GM12874 (cell line): ENCODE data around the gene SRSF4.

ENCODE experiments used
- CTCF ChIP-seq: IDR thresholded peaks from 2 replicates; pipeline ENCODE4 v1.5.1; 2011; ENCODE audit warnings: low read depth, mild to moderate bottlenecking, control low read depth, low read length, moderate library complexity; ENCODE audit not compliant: insufficient read depth

Gene SRSF4

GRCh38 chr1:29125788-29126187 lies 55.9 kb downstream of the SRSF4 start:
- TF ChIP-seq CTCF = no peak

GRCh38 chr1:29125237-29125641 lies 56.5 kb downstream of the SRSF4 start:
- TF ChIP-seq CTCF = no peak

GRCh38 chr1:29124366-29125236 lies 57.1 kb downstream of the SRSF4 start:
- no peak for TF ChIP-seq CTCF

DNA sequence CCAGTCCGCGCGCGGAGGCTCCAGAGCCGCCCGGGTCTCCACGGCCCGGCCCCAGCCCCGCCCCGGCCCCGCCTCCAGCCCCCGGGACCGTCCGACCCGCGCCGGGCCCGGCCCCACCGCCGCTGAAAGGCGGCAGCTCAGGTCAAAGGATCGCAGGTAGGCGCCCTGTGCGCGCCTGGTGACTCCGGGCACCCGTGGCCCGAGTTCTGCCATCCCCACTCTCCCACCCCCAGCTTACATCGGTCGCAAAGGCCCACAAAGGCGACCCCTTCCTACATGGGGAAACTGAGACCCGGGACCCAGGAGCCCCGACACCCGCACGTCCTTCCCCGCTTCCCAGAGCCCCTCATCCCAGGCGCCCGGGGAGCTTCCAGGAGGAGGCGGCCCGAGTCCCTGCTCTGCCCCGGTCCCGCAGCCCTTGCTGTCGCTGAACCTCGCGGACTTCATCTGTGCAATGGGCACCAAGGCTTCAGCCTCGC lies 57.8 kb downstream of the SRSF4 start, which contains the start of gene TMEM200B:
TMEM200B (minus strand) TSS at position 17 of the 479 bp plus-strand sequence. CDS start 2,075 bp downstream, outside the sequence.
- TF ChIP-seq CTCF = no peak

- no peak for TF ChIP-seq CTCF
Measured at GRCh38 chr1:29123053-29123886, 58.4 kb downstream of the SRSF4 start.

- TF ChIP-seq CTCF = no peak
Measured at GRCh38 chr1:29122682-29123052, 59.0 kb downstream of the SRSF4 start.
